GM20431 (cell line): Measurements from ENCODE around the gene WARS2.

Source experiments
- in situ Hi-C: fragments of 300-500 bp; cut with MseI, MboI; formaldehyde crosslinking; loops from one replicate; pipeline ENCODE4 v1.15.0; 2020; ENCODE audit warnings: low sequenced_read_pairs; ENCODE audit not compliant: unreplicated experiment

Gene WARS2

GRCh38 chr1:119003413-119004128 is 136.9 kb downstream of the WARS2 start:
- in situ Hi-C loops: no loop called here

DNA sequence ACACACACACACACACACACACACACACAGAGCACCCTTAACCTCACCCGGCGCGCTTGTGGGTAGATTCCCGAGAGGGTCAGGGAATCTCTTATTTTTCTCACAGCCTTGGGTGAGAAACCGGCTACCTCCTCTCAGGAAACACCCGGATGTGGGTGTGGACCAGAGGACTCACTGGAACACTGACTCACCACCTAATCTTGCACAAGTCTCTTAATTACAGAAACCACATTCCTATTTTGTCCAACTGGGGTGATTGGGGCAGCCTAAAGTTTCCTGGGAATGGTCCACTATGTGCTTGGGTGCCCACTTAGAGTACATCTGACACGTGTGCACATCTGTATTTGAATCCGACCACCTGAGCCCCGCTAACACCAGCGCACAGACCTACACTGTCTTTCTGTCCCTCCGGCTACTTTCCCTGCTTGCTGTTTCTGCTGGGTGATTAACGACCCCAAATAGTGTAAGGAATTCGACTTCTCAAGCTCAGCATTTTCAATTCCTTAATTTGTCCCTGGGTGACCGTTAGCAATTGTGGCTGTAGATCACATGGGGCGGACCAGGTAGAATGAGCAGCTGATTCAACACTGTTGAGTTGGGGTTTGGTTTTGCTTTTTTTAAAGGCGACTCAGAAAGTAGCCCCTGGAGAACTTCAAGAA is 138.3 kb downstream of the WARS2 start:
- in situ Hi-C loops: no loop called here

- in situ Hi-C loops: no loop called here
Observed at GRCh38 chr1:119001181-119002027, 139.0 kb downstream of the WARS2 start.

DNA sequence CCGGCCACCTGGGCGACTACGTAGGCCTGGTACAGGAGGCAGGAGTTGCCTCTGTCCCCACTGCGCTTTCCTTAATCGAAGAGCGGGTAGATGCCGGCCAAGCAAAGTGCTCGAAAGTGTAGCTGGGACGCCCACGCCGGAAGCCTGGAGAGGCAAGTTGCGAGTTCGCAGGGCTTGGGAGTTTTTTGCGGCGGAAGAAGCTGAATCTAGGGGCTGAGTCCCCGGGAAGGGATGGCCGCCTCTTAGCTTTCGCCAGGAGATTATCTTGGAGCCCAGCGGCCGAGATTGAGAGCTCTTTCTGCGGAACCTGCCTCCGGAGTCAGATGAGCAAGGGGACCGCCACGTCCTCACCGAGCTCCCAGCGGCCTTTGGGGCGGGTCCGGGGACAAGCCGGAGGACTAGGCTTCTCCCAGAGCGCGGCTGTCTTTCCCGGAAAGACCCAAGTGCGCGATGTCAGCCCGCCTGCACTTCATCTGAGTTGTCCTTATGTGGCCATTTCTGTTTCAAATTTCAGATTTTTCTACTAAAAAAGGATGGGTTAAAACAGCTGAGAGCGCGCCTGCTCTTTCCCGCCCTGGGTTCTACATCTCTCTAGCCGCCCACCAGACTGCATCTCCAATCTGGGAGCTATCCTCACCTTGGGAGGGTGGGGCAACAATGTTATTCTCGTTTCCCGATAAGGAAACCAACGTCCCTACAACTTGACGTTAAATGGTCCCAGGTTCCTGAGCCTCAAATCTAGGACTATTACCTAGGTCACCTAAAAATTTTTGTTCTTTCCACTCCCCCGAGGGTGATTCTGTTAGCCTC is 139.9 kb downstream of the WARS2 start:
- in situ Hi-C loops: no loop called here

GRCh38 chr1:118999348-119000071 is 140.9 kb downstream of the WARS2 start:
- in situ Hi-C loops: no loop called here

GRCh38 chr1:118998171-118998570 is 142.3 kb downstream of the WARS2 start:
- in situ Hi-C loops: no loop called here

GRCh38 chr1:118997225-118997624 is 143.2 kb downstream of the WARS2 start:
- in situ Hi-C loops: no loop called here

DNA sequence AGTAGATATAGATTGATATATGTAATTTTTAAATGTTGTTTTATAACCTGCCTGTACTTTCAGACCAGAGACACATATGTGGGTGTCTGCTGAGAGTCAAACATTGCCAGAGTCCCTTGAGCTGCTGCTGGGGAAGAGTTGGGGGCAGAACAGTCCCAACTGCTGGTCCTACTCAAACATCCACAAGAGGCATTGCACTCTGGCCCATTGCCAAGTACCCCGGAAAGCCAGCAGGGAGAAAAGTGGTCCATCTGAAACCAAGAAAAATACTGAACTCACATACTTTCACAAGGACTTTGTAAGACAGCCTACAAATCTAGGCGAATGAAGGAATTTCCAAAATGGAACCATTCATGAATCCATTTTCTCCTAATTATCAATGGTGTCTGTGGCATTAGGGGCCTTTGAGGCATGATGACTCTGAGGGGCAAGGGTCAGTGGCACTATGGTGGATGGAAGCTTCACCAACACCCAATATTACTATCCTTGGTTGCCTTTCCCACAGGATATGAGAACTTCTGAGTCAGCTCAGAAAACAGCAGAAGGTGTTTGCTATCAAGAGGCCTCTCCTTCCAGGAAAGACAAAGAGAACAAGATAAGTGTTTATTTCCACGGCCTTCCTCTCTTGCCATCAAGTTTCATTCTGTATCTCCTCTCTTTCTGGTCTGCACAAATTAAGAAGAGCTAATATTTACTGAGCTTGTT is 145.0 kb downstream of the WARS2 start:
- in situ Hi-C loops: no loop called here

DNA sequence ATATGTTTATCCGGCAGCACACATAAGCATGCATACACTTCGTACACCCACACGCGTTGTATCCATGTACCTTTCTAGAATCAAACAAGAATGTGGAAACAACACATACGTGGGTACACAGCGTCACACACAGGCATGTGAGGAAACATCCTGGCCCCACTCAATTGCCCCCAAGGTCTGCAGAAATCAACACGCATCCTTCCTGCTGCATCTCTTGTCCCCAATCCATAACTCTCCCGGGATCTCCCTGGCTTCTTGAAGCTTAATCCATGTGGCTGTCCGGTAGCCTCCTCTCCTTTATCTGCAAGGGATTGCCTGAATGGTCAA is 146.8 kb downstream of the WARS2 start:
- in situ Hi-C loops: no loop called here

DNA sequence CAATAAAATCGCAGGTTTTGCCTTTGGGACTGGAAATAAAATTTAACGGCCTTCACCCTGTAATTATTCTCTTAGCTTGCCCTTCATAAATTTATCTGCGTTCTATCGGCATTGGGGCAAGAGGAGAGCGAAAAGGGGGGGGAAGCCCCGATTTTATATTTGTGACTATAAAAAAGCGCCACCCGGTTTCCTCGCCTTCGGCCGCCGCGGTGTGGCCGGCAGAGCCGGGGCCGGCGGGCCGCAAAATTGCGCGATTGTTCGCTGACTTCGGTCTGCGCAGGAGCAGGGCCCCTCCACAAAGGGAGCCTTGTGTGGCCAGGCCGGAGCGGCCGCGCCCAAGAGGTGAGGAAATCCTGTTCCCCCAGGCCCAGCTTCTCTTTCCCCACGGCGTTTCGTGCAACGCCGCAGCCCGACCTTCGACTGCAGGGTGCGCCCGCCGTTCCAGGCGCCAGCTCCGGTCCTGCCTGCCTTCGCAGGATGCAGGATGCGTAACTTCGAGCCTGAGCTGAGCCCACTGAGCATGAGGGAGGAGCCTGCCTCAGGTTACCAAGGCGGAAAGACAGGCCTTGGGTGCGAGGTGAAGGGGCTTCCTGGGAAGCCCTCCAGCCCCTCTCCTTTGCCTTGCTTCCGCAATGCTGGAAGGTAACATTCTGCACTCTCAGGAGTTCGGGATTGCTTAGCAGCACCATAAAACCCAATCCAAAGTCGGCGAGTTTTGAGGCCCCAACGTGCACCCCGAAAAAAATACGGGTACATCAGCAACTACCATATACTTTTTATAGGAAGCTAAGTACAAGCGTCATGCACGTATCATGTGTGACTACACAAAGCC is 147.4 kb downstream of the WARS2 start:
- in situ Hi-C loops: no loop called here

- in situ Hi-C loops: no loop called here
Observed at GRCh38 chr1:118992237-118992825, 148.1 kb downstream of the WARS2 start.

DNA sequence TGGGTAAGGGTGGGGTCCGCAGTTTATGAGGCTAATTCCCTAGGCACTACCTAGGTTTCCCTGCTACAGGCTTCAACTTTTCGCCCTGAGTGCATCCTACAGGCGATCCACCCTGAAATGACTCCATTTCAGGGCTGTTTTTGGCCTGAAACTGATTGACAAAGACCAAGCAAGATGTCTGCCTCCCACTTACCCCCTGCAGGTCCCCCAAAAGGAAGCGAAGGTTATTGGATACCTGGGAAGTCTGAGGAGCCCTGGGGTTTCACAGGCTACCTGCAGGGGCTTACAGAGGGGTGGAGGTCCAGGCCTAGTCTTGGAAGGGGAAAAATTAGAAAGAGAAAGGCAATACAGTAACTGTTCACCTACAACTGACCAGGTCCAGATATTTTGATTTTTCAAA is 149.0 kb downstream of the WARS2 start:
- in situ Hi-C loops: no loop called here

DNA sequence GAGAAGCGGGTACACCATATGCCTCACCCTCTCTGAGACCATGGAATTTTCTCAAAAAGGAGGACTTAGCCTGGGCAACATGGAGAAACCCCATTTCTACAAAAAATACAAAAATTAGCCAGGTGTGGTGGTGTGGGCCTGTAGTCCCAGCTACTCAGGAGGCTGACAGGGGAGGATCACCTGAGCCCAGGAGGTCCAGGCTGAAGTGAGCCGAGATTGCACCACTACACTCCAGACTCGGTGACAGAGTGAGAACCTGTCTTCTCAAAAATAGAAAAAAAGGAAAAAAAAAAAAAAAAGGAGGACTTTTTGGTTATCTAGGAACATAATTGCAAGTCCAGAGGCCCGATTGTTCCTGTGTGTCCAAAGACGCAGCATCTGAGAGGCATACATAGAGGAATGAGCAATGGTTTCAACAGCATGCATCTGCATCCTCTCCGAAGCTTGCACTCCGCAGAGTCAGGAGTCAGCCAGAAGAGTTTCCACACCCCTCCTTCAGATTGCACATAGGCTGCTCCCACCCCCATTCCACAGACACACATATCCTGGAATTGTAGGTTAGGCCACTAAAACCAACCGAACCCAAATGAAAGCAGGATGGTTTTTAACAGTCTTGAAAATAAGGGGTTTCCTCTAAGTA is 149.8 kb downstream of the WARS2 start:
- in situ Hi-C loops: no loop called here

GRCh38 chr1:118989878-118990378 is 150.5 kb downstream of the WARS2 start:
- in situ Hi-C loops: no loop called here

DNA sequence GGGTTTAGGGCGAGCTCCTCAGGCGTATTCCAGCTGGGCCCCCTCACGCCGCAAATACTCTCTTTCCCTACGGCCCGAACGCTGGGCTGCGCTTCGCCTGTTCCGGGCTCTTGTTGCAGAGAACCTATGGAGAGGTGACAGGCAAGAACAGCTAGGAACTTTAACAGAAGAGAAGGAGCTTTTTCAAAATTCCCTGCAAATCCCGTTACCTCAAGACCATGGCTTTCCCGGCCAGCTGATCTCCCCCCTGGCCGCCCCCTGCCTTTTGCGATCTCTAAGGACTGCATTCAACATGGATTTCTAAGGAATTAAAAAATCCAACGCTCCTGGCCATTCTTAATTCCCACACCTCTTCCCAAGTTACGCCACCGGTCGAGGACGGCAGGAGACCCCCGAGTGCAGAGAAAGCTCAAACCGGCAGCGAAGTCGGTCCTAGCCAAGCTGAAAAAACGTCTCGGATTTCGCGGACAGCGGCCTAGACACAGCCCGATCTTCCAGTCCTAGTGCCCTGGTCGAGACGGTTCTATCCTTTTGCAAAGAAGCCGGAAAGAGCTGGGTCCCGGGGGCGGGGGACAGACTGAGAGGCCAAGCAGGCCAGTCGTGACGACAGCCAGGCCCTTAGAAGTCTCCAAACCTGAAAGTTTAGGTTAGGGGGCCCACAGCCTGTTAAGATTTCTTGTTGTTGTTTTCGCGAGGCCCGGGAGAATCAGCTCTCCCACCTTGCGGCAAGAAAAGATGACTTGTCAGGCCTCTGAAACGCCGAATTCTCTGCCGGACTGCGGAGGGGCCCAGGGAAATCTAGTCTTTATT is 151.2 kb downstream of the WARS2 start:
- in situ Hi-C loops: no loop called here

DNA sequence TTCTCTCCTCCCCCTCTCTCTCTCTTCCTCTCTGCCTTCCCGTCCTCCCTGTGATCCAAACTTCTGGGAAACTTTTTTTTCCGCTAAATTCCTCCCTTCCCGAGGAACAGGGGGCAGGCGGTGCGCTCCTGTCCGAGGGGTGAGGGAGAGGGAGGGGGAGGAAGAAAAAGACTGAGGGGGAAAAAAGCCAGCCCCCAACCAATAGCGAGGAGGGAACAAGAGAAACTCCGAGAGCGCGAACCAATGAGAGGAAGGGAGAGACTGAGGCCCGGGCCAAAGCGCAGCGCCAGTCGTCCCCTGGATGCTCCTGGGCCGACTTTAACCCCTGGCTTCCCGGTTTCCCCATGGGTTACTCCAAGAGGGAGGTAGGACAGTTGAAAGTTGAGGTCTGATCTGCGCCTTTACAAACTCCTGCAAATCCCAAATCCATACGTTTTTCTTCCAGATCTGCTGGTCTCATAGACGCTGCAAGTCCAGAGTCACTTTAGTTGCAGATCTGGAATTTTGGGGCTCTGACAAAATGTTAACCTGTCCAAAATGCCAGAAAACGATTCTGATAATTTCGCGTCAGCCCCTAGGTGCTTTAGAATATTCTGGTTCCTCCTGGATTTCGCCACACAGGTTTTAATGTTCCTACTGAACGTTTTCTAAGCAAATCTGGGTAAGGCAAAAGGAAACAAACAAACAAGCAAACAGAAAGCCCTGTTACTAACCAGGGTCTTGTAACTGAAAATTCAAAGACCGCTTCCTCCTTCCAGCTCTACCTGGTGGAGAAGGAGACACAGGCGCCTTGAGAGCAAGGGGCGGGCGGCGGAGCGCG is 152.1 kb downstream of the WARS2 start, which contains the start of gene TBX15:
TBX15 (minus strand) TSS at position 158 of the 820 bp plus-strand sequence. CDS start 548 bp downstream, outside the sequence.
- in situ Hi-C loops: no loop called here
